GM19099 (cell line): ENCODE results near the gene CDH23.

Experiments used
- POLR2A ChIP-seq: IDR thresholded peaks from 3 replicates; pipeline ENCODE4 v1.6.1; 2011; ENCODE audit warnings: low read depth; ENCODE audit not compliant: insufficient read length; ENCODE audit errors: extremely low read depth

The CDH23 gene

GRCh38 chr10:71816936-71817618 is 420.4 kb downstream of the CDH23 start:
- no peak for TF ChIP-seq POLR2A

GRCh38 chr10:71817831-71818655 is 421.3 kb downstream of the CDH23 start:
- no peak for TF ChIP-seq POLR2A

DNA sequence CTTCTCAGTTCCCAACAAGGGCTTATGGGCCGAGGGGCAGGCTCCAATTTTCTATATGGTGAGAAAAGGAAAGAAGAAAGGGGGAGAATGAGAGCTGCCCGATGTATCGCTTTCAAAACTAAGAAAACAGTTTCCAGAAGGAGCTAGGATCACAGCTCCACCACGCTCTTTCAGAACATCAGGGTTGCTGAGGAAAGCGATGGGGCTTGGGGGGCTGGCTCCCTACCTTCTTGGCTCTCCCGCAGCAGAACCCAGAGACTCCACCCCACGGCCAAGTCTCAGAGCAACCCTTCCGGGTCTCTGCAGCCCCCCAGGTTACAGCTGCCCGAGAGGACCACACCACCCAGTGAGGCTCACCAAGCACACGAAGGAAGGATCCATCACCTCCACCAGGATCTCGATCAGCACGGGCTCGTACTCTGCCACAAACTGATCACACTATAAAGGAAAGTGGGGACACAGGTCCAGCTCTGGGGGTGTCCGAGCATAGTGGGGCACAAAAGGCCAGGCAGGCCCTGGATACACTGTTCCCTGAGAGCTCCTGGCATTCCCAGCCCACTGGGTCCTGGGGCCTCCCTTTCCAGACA is 422.0 kb downstream of the CDH23 start:
- no peak for TF ChIP-seq POLR2A

DNA sequence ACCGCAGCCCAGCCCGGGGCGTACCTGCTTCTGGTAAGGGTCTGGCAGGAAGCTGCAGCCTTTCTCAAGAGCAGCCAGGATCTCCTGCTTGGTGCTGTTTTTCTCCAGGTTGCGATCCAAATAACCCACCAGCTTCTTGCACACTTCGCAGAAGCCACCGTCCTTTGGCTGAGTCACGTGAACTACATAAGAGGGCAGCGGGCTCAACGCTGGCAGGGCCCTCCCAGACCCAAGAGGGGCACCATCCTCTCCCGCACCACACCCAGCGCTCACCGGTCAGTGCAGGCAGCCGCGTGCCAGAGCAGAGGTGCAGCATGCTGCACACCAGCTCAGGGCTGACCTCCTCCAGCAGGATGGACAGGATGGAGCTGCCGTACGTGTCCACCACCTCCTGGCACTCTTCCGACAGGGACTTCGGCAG is 422.7 kb downstream of the CDH23 start:
- no peak for TF ChIP-seq POLR2A

DNA sequence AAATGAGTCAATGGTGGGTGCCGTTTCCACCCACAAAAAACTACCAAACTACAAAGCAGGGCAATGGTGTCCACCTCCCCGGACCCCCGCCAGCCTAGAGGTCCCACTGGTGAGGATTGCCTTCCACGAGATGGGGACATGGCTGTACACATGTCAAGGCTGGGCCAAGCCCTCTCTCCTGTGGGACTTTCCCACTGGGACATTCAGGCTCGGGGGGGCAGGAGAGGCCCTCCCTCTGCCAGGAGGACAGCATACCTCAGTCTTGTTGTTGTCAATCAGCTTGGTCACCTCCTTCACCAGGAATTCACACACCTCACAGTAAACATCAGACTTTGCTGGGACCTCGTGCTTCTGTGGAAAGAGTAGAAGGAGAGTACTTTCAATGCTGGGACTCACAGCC is 423.3 kb downstream of the CDH23 start:
- no peak for TF ChIP-seq POLR2A

- TF ChIP-seq POLR2A, result no peak
These were observed 424.2 kb downstream of the CDH23 start for GRCh38 chr10:71820966-71821365.

DNA sequence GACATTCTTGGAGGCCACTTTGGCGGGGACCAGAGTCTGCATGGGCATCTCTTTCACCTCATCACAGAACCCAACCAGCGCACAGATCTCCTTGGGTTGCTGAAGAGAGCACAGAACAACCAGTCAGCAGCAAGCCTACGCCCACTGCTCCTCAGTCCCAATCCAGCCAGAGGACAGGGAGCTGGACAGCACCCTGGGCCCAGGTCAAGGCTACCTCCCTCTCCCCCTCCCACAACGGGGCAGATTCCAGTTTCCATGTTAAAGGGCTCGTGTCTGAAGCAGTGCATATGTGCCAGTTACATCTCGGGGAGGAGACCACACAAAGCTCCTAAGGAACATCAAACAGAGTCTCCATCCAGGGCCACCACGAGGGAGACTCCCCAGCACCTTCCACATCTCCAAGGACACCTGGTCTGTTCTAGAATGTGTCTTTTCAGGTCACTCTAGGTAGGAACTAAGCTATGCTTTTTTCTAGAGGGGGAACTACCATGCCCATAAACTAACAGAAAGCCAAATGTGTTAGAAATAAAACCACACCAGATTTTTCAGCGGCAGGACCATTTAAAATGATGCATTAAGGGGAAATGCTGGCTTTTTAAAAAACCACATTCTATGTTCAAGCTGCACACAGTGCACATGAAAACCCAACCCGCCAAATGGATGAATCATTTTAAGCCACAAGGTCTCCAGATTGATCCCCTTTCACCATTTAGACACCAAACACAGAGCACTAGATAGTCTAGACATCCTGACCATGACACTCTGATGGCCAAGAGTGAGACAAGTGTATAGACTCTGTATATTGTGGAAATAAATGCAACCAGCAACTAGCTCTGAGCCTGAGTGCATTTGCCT is 425.4 kb downstream of the CDH23 start:
- no peak for TF ChIP-seq POLR2A

GRCh38 chr10:71823356-71823755 is 426.6 kb downstream of the CDH23 start:
- no peak for TF ChIP-seq POLR2A

DNA sequence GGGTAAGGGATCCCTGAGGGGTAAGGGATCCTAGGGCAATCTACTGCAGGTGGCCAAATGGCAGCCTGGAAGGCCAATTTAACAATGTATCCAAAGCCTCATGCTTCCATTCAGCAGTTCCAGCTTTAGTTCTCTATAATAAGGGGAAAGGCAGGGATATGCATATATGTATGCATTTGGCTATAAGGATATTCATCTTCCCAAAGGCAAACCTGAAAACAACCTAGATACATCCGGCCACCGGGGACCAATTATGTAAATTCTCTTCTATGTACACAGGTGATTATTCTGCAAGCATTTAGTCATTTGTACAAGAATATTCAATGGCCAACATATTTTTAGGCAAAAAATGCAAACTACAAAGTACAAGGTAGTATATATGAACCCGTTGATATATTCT is 427.6 kb downstream of the CDH23 start:
- no peak for TF ChIP-seq POLR2A

DNA sequence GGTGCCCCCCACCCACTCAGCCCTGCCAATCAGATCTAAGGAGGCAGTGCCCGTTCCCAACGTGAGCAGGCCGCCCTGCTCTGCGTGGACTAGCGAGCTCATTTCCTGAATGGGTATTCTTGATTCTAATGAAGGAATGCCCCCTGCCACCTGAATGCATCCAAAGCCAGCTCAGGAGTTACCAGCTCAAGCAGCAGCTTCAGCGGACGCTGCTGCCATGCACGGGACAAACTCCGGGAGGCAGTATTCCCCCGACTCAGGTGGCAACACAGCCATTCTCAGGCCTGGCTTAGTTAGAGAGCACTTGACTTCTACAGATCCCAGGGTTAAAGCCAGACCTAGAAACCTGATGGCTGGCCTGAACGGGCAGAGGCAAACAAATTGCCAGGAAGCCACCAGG is 428.5 kb downstream of the CDH23 start:
- no peak for TF ChIP-seq POLR2A

GRCh38 chr10:71827852-71828251 is 431.1 kb downstream of the CDH23 start:
- TF ChIP-seq POLR2A, result no peak

DNA sequence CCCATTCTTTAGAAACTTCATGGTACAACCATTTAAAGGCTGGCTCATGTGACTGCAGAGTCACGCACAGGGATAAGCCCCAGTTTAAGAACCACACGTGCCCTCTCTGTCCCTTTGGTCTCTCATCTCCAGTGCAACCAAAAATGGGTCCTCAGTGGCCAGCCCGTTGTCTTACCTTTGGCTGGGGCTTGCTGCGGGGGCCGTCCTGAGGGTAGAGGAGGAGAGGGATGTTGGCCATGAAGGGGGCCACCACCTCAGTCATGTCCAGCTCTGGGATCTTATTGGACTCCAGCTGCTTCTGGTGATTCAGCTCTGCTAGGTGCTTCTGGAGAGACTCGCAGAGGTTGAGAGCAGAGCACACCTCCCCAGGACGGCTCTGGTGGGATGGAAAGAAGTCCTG is 432.0 kb downstream of the CDH23 start:
- TF ChIP-seq POLR2A, result no peak

GRCh38 chr10:71829171-71829570 is 432.5 kb downstream of the CDH23 start:
- no peak for TF ChIP-seq POLR2A

DNA sequence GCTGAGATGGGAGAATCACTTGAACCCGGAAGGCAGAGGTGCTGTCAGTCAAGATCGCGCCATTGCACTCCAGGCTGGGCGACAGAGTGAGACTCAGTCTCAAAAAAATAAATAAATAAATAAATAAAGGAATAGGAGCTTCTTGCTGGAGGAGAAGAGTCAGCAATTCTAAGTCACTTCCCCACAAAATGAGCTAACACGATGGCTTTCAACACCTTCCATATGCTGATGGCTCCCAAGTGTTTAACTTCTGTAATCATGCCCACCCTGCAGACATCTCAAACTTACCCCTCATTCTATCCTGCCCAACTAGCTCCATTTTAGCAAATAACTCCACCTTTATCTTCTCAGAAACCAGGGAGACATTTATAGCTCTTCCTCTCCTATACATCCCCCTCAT is 433.2 kb downstream of the CDH23 start:
- TF ChIP-seq POLR2A, result no peak

DNA sequence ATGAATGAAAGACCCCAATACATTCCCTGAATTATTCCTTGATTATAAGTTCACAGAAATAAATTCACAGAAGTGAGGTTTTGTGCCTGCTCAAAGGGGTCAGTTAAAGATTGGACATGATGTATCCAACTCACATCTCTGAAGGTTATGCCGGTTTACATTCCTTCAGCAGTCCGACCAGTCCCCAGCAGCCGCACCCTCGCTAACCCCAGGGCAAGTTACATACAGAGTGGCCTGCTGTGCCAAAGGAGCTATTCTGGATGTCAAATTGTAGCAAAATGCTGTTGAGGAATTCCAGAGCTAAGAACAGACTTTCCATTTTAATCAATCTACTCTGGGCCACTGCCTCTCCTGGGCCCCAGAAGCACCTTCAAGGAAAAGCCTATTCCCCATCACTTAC is 434.0 kb downstream of the CDH23 start:
- TF ChIP-seq POLR2A, result no peak
